Nephron (organoid): Measurements from ENCODE around the gene ITPA.
A peak's percentile ranks its signal among the peaks of the same experiment; 100 is the strongest.

Source experiments
- H3K27ac Mint-ChIP-seq, 3 experiments: 2 replicates each; pipeline ENCODE4 v1.8.0; 2020; ENCODE audit warnings: mixed read lengths in 3 of 3, mild to moderate bottlenecking in 2 of 3, moderate library complexity in 1 of 3
- H3K27me3 Mint-ChIP-seq: 2 replicates; pipeline ENCODE4 v1.8.0; 2021; ENCODE audit warnings: low read depth, mild to moderate bottlenecking, moderate library complexity, mixed read lengths
- H3K36me3 Mint-ChIP-seq: 2 replicates; pipeline ENCODE4 v1.8.0; 2020; ENCODE audit warnings: low read depth, mixed read lengths
- H3K4me1 Mint-ChIP-seq: 2 replicates; pipeline ENCODE4 v1.8.0; 2020; ENCODE audit warnings: mixed read lengths
- H3K4me3 Mint-ChIP-seq, 3 experiments: 2 replicates each; pipeline ENCODE4 v1.8.0; 2020; ENCODE audit warnings: mild to moderate bottlenecking in 3 of 3, mixed read lengths in 3 of 3, moderate library complexity in 2 of 3
- H3K9me3 Mint-ChIP-seq: 2 replicates; pipeline ENCODE4 v1.8.0; 2020; ENCODE audit warnings: mixed read lengths
- CTCF ChIP-seq, 3 experiments: fragments of 200-600 bp; sonication (generic); IDR thresholded peaks; one replicate each; pipeline ENCODE4 v1.5.0; 2021; ENCODE audit warnings: antibody characterized with exemption in 3 of 3; ENCODE audit not compliant: unreplicated experiment in 3 of 3

Gene ITPA

GRCh38 chr20:3250091-3250504 is 40.8 kb downstream of the ITPA start:
- Mint-ChIP-seq H3K9me3 (no peaks in the 10 kb centered on the region), H3K36me3 (peaks cover 27% of the 10 kb centered on the region), H3K4me1 (no peaks in the 10 kb centered on the region), H3K27ac (no peak overlapping the region), H3K4me3 (peak overlapping the region in 1 of 3 experiments; percentile 40), H3K27me3 (peaks cover 63% of the 10 kb centered on the region)
- TF ChIP-seq CTCF (IDR thresholded peaks at IDR 0.05; ENCODE audit: unreplicated experiment in 3 of 3), result peak; percentile 10 to 43 (median 16)

GRCh38 chr20:3251806-3252205 is 42.5 kb downstream of the ITPA start:
- H3K27ac Mint-ChIP-seq, result no peak overlapping the region
- H3K9me3 Mint-ChIP-seq, result no peaks in the 10 kb centered on the region
- TF ChIP-seq CTCF (IDR thresholded peaks at IDR 0.05; ENCODE audit: unreplicated experiment in 3 of 3), result no peak
- peaks cover 48% of the 10 kb centered on the region for H3K27me3 Mint-ChIP-seq
- H3K36me3 Mint-ChIP-seq, result peaks cover 40% of the 10 kb centered on the region
- H3K4me3 Mint-ChIP-seq, result no peak overlapping the region
- no peaks in the 10 kb centered on the region for H3K4me1 Mint-ChIP-seq

- H3K27me3 Mint-ChIP-seq, result peaks cover 13% of the 10 kb centered on the region
- no peak overlapping the region for H3K4me3 Mint-ChIP-seq
- H3K36me3 Mint-ChIP-seq, result peaks cover 56% of the 10 kb centered on the region
- H3K4me1 Mint-ChIP-seq, result no peaks in the 10 kb centered on the region
- no peaks in the 10 kb centered on the region for H3K9me3 Mint-ChIP-seq
- TF ChIP-seq CTCF (IDR thresholded peaks at IDR 0.05; ENCODE audit: unreplicated experiment in 3 of 3), result no peak
- no peak overlapping the region for H3K27ac Mint-ChIP-seq
Measured at GRCh38 chr20:3255728-3256127, 46.4 kb downstream of the ITPA start.

GRCh38 chr20:3258429-3258828 is 49.1 kb downstream of the ITPA start:
- Mint-ChIP-seq H3K4me3 (no peak overlapping the region), H3K36me3 (peaks cover 64% of the 10 kb centered on the region), H3K4me1 (no peaks in the 10 kb centered on the region), H3K27me3 (no peaks in the 10 kb centered on the region), H3K9me3 (no peaks in the 10 kb centered on the region), H3K27ac (no peak overlapping the region)
- TF ChIP-seq CTCF (IDR thresholded peaks at IDR 0.05; ENCODE audit: unreplicated experiment in 3 of 3), result no peak

GRCh38 chr20:3262566-3262965 is 53.3 kb downstream of the ITPA start:
- Mint-ChIP-seq H3K27me3 (no peaks in the 10 kb centered on the region), H3K27ac (no peak overlapping the region), H3K4me1 (no peaks in the 10 kb centered on the region), H3K9me3 (no peaks in the 10 kb centered on the region), H3K4me3 (no peak overlapping the region), H3K36me3 (peaks cover 63% of the 10 kb centered on the region)
- no peak for TF ChIP-seq CTCF (IDR thresholded peaks at IDR 0.05; ENCODE audit: unreplicated experiment in 3 of 3)

- no peak for TF ChIP-seq CTCF (IDR thresholded peaks at IDR 0.05; ENCODE audit: unreplicated experiment in 3 of 3)
- Mint-ChIP-seq H3K36me3 (peaks cover 54% of the 10 kb centered on the region), H3K9me3 (no peaks in the 10 kb centered on the region), H3K27ac (no peak overlapping the region), H3K4me1 (no peaks in the 10 kb centered on the region), H3K4me3 (no peak overlapping the region), H3K27me3 (no peaks in the 10 kb centered on the region)
Measured at GRCh38 chr20:3270051-3270450, 60.8 kb downstream of the ITPA start.
